Testis (tissue), 3 donors: Measurements from ENCODE around the gene CD200. TPM values are rescaled to one million over a fixed set of nuclear protein-coding genes. Genes with fewer than 3 reads are reported as not detected.

Experiments used
- DNase-seq: peaks from one replicate; pipeline ENCODE4 v3.0.0-alpha.2; 2019
- H3K27ac ChIP-seq, 2 donors: fragments of 200-600 bp; sonication (generic); one replicate each; pipeline ENCODE4 v1.5.1; 2019
- H3K27me3 ChIP-seq: fragments of 200-600 bp; sonication (generic); one replicate; pipeline ENCODE4 v1.5.1; 2019
- H3K36me3 ChIP-seq: fragments of 200-600 bp; sonication (generic); one replicate; pipeline ENCODE4 v1.5.1; 2017; ENCODE audit warnings: low read depth; ENCODE audit errors: missing control alignments
- H3K4me1 ChIP-seq: fragments of 200-600 bp; sonication (generic); one replicate; pipeline ENCODE4 v1.5.1; 2019
- H3K4me3 ChIP-seq, 2 donors: fragments of 200-600 bp; sonication (generic); one replicate each; pipeline ENCODE4 v1.5.1; 2017 to 2019
- H3K9me3 ChIP-seq: fragments of 200-600 bp; sonication (generic); one replicate; pipeline ENCODE4 v1.5.1; 2017
- CTCF ChIP-seq, 3 experiments: fragments of 450-650 bp in 2 of 3; fragments of 200-600 bp in 1 of 3; sonication (generic) in 1 of 3; IDR thresholded peaks; one replicate each; pipeline ENCODE4 v1.5.1; 2016 to 2019; ENCODE audit warnings: antibody characterized with exemption in 3 of 3, mild to moderate bottlenecking in 2 of 3, moderate library complexity in 1 of 3
- POLR2A ChIP-seq: fragments of 450-650 bp; IDR thresholded peaks from one replicate; pipeline ENCODE4 v1.6.1; 2017; ENCODE audit warnings: antibody characterized with exemption, mild to moderate bottlenecking, moderate library complexity
- WGBS, 2 donors: methylation state at CpG; one replicate each; pipeline ENCODE4 v1.1.5; 2018; 5-methylcytosine and 5-hydroxymethylcytosine counted together
- intact Hi-C: fragments of 100-400 bp; cut with DNase I; formaldehyde crosslinking; loops from one replicate; pipeline ENCODE4 v1.15.1; 2023; ENCODE audit warnings: low total_unique reads
- polyA plus RNA-seq: library from polyadenylated mRNA; stranded (reverse); fragments of 350-450 nt; fragmentation: Illumina TruSeq; extraction: RNeasy Lipid Tissue Mini Kit (QIAGEN cat#74804); gene quantifications from one replicate; pipeline ENCODE4 v1.2.3, GENCODE V29; 2014; ENCODE audit warnings: low read depth, low replicate concordance; ENCODE audit not compliant: insufficient read depth
- total RNA-seq, 2 donors: library from RNA; depleted of rRNA; stranded (reverse); fragments of >200 nt; gene quantifications; one replicate each; pipeline ENCODE4 v1.2.3, GENCODE V29; 2016

Gene CD200
- total and polyA plus RNA-seq, 3 donors from 2014 or later: 3.4 to 8.5 (median 6.3) TPM

GRCh38 chr3:112327371-112327951 lies 5.5 kb upstream of the CD200 start:
- DNase-seq: no peak
- Histone ChIP-seq H3K36me3 (no peaks in the 10 kb centered on the region), H3K4me1 (no peaks in the 10 kb centered on the region), H3K27ac (no peak overlapping the region), H3K9me3 (no peaks in the 10 kb centered on the region), H3K27me3 (no peaks in the 10 kb centered on the region), H3K4me3 (no peak overlapping the region)
- TF ChIP-seq POLR2A (no peak), CTCF (IDR thresholded peaks at IDR 0.05) (peak in 2 of 3 experiments; percentile 16 to 39)
- WGBS, 2 donors: 34 to 35% methylated on average over 2 of the region's 2 CpGs
- intact Hi-C loops: no loop called here

GRCh38 chr3:112331851-112332250 lies 1.1 kb upstream of the CD200 start:
- WGBS, 2 donors: 38 to 74% methylated on average over 4 of the region's 4 CpGs
- H3K27ac ChIP-seq: no peak overlapping the region

GRCh38 chr3:112333381-112334317 lies 693 bp downstream of the CD200 start:
- DNase-seq: peak; percentile 19
- Histone ChIP-seq H3K36me3 (no peaks in the 10 kb centered on the region), H3K4me1 (no peaks in the 10 kb centered on the region), H3K27ac (peak overlapping the region in 1 of 2 donors; percentile 15), H3K9me3 (no peaks in the 10 kb centered on the region), H3K4me3 (peak overlapping the region; percentile 36 to 67), H3K27me3 (no peaks in the 10 kb centered on the region)
- intact Hi-C loops: no loop called here
- WGBS, 2 donors: 3 to 4% methylated on average over 22 to 23 of the region's 23 CpGs
- no peak for TF ChIP-seq CTCF (IDR thresholded peaks at IDR 0.05)
- TF ChIP-seq POLR2A: no peak

More at GRCh38 chr3:112331851-112332250, 1.1 kb upstream of the CD200 start:
- H3K36me3 ChIP-seq: no peaks in the 10 kb centered on the region
- H3K4me3 ChIP-seq: no peak overlapping the region
- no peaks in the 10 kb centered on the region for H3K9me3 ChIP-seq
- no peaks in the 10 kb centered on the region for H3K27me3 ChIP-seq
- no peaks in the 10 kb centered on the region for H3K4me1 ChIP-seq
- TF ChIP-seq POLR2A (no peak), CTCF (IDR thresholded peaks at IDR 0.05) (no peak)
- DNase-seq: no peak
- intact Hi-C loops: no loop called here

- WGBS, 2 donors: 52% methylated on average over 6 of the region's 6 CpGs
- no peaks in the 10 kb centered on the region for H3K27me3 ChIP-seq
- no peak for TF ChIP-seq POLR2A
- no peak for TF ChIP-seq CTCF (IDR thresholded peaks at IDR 0.05)
- intact Hi-C loops: no loop called here
- no peak overlapping the region for H3K4me3 ChIP-seq
- H3K36me3 ChIP-seq: no peaks in the 10 kb centered on the region
- no peak for DNase-seq
- H3K9me3 ChIP-seq: no peaks in the 10 kb centered on the region
- no peak overlapping the region for H3K27ac ChIP-seq
- no peaks in the 10 kb centered on the region for H3K4me1 ChIP-seq
Observed at GRCh38 chr3:112334691-112335433, 1.9 kb downstream of the CD200 start.
